ENCODE data around the gene CNPY1.

CNPY1 gene

DNA sequence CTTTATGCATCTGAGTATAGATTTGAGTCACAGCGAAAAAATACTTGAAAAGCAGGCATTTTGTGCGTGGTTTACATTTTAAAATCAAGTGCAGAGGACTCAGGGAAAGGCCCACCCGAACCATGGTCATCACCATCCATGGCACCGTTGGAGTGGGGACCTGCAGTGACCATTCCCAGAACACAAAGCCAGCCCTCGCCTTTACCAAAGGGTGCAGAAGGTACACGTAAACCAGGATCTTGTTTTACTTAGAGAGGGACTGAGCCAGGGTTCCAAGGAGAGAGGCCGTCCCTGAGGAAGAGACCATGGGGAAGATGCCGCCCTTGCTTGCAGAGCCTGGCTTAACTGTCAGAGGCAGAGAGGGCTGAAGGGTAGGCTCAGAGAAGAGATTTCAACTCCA, 12.0 kb upstream of the CNPY1 start:
- no peak for DNase-seq

GRCh38 chr7:155557778-155558177, 11.4 kb upstream of the CNPY1 start:
- DNase-seq: no peak

DNA sequence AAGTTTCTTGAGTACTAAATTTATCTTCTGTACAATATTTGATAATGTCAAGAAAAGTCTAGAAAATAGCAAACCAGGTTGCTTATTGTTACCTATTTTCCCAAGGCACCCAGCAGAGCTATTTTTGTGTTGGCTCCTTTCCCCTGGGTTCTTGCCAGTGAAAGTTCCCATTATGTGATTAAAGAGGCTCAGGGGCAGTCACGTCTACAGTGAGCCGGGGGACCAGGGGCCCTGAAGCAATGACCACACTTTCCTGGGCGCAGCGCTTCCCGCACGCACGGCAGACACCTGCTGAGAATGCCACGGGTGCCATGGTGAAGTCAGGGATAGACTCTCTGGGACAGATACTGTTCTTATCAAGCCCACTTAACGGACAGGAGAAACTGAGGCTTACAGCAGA, 10.4 kb upstream of the CNPY1 start:
- no peak for DNase-seq

- DNase-seq: no peak
Observed at GRCh38 chr7:155555116-155555695, 8.8 kb upstream of the CNPY1 start.

DNA sequence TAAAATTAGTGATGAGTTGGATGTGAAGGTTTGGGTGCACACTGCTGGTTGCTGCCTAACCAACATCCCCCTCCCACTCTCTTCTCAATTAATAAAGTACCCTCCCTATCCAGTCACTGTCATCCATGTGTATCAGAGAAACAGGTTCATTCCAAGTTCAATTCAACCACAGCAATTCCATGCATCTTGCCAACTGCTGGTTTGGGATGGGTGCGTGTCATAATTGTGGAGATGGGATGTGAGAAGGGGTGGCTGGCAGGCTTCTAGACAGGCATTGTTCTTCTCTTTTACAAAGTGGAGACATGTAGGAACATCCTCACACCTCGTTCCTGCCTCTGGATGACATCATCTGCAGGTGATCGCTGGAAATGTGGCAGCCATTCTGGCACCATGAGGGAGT, 7.5 kb upstream of the CNPY1 start:
- DNase-seq: no peak

DNA sequence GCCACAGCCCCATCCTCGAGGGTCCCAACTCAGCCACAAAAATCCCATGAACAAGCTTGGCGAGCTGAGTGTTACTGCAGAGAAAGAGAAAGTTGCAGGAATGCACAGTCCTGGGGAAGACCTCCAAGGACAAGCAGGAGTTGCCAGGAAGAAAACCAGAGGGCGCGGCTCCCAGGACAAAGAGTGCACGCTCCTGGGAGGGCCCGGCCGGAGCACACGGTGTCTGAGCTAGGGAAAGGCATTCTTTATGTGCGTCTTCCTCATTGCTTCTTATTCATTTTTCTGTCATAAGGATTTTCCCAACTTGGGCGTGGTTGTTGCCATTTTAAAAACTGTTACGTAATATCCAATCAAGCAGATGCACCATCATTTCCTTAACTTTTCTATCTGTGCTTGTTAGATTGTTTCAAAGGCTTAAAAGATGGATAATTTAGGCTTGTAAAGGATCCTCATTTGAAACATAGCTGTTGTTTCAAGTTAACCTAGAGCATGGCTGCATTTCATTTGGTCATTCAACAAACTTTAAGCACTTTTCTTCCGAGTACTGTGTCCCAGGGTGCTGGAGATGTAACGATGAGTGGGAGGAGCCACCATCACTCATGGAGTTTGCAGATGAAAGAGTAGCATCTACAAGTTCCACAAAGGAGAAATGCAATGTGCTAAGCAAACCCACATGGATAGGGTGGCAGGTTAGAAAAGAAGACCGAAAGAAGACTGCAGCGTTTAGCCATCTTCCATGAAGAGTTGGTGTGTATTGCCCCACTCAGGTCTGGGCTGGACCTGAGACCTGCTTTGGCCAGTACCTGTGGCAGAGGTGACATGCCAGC, 5.6 kb upstream of the CNPY1 start:
- DNase-seq: no peak

- DNase-seq: no peak
Observed at GRCh38 chr7:155550916-155551315, 4.6 kb upstream of the CNPY1 start.

DNA sequence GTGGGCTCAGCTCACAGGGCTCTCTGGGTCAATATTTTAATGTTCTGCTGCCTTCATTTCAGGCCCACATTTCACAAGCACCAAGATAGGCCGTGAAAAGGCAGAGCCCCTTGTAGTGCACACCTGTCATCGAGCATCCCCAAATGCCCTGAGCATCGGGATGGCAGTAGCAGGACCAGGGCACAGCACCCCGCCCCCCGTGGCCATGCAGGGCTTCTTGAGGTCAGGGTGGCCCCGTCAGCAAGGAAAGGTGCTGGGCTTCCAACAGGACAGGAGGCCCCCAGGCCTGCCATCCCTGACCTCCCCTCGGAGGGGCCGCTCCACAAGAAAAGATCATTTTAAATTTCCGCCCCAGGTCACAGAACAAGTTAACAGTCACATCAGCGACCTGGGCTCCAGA, 2.9 kb upstream of the CNPY1 start:
- no peak for DNase-seq

DNA sequence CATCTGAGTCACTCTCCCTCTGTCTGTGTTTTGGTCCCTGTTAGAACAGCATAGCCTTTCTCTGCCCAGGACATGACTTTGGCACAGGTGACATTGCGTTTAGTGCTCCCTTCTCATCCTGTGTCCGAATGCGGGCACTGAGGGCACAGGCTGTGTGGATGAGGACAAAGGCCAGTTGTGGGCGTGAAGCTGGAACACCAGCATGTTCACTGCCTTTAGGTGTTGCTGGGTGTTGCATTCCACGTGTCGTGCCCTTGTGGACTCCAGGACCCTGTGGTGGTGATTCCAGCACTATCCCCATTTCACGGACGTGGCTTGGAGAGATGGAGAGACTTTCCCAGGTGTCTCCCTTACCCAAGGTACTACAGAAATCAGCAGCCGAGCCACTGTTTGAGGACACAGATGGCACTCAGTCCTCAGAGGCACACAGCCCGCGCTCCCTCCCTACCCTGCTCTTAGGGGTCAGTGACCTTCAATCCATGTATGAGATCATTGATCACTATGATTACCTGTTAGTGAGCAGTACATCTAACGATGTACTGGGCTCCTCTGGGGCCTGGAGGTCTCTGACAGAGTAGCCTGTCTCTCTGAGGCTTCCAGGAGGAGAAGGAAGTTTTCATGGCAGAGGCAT, 917 bp upstream of the CNPY1 start:
- no peak for DNase-seq

DNA sequence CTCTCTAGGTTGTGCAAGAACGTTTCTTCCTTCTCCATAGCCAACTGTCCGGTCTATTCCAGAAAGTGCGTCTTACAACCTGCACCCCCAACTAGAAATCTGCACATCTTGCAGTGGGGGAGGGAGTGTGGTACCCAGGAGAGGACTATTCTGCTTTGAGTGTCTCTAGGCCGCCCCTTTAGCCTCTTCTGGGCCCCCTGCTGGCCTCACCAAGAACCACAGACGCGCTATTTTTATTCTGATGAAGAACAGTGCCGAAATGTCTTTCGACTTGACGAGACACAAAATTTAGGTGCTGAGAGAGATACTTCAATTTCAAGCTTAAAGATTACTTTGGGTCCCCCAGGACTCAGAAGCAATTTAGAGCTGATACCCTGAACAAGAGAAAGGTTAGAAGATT, 1.0 kb downstream of the CNPY1 start:
- no peak for DNase-seq

DNA sequence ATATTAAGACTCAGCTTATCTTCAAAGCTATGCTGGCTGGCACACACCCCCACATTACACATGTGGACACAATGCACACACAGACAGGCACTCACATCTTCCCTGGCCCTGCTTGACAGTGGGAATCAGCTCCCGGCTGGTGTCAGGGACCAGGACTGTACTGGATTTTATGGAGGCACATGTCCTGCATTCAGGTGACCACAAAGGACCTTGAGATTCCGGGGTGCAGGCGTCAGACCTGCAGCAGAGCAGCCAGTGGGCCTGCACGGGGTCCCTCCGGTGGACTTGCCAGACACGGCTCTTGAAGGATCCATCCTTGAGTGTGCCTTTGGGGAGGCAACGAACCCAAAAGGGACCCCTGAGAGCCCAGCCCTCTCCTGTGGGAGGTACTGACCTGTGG, 1.9 kb downstream of the CNPY1 start:
- no peak for DNase-seq

- no peak for DNase-seq
Observed at GRCh38 chr7:155543926-155544325, 2.4 kb downstream of the CNPY1 start.

DNA sequence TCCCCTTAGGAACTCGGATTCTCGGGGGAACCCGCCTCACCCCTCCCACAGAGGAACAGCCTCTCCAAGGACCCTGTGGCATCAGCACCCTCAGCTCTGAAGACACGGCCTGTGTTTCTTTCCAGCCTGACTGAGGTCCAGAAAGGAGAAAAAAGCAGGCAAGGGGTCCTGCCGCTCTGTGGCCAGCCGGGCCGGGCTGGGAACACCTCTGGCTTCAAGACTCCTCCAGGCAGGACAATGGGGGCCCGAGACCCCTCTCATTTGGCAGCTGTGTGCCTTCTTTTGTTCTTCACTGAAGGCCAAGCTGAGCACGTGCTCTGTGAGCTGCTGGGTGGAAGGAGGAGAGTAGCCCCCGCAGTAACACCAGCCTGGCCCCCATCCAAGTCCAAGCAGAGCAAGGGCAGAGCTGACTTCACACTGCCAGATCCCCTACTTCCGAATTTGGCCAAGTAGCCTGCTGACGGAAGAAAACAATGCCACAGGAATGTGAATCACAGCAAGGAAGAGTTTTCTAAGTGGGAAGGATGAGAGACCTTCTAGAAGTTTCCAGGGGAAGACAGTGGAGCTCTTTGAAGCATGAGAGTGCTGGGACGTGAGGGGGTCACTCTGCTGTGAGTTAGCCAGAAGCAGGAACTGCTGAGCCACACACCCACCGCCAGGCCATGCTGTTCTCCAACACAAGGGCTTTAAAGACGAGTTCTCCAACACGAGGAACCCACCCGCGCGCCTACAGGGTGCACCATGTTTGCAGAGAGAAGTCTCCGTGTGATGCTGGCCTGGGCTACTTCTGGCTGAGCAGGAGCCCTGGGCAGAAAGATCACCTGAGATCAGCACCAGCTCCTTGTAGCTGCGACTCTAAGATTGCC, 3.1 kb downstream of the CNPY1 start:
- no peak for DNase-seq

DNA sequence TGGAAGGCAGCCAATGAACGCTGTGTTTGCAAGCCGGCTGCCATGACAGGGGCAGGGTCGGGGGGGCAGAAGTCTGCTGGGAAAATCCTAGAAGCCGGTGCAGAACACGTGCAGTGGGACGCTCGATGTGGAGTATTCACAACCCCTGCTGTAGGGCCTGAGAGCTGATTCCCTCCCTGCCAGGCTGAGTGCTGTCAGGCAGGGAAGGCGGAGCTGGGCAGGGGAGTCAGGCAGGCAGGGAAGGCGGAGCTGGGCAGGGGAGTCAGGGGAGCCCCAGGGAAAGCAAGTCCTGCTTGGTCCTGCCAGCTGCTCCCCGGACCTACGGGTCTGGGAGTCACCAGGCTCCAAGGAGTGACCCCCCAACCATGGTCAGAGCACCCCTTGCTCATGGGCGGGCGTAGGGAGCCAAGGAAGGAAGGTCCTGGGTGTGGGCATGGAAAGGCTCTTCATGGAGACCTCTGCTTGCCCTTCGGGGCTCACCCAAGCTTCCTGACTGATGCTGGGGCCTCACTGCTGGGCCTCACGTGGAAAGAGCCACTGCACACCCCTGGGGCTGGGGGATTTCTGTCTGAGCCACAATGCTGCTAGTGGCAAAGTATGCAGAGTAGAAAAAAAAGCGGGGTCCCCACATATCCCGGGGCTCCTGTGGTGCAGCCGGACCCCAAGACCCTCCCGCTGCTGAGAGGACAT, 4.2 kb downstream of the CNPY1 start:
- DNase-seq: no peak

DNA sequence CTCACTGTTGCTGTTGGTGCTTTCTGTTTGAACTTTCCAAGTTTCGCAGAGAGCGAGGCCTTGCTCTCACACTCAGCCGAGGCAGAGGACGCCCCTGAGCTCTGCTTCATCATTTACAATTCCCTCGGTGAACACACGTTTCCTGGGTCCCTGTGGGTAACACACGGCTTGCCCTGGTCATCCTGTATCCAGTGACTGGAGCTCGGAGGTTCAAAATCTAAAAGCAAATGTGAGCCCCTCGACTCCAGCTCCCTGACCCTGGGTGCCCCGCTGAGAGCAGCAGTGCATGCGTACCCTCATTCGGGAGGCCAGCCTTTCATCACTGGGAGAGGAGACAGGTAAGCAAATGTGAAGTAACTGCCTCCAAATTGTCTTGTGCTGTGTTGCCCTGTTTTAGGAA, 5.8 kb downstream of the CNPY1 start:
- no peak for DNase-seq

DNA sequence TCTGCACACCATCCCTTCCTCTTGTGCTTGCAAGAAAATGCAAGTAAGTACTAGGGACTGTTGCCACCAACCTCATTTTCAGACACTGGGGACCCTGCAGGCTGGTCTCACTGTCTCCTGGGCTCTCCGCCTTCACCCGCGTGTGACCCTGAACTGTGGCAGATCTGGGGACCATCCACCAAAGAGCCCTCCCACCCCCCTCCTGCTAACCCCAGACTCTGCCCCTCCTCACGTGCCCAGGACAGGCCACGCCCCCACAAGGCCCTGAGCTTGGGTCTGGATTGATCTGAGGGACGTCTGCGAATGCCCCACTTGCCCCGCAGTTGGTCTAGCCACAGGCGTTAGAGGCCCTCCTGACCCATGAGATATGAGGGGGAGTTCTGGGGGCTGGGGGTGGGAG, 8.1 kb downstream of the CNPY1 start:
- DNase-seq: no peak

DNA sequence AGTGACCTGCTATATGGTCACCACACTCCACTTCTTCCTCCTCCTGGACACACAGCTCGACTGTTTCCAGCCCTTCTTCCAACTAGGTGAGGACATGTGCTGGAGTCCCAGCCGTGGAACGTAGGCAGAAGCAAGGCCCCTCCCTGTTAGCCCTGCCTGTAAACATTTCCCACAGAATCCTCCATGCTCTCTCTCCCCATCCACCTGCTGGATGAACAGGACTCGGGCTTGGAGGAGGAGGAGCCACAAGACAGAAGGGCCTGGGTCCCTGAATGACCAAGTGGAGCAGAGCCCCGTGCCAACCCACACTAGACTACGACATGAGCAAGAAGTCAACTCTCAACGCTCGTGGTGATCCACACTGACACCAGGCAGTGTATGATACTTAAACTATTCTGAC, 9.9 kb downstream of the CNPY1 start:
- DNase-seq: no peak

GRCh38 chr7:155534691-155535090, 11.7 kb downstream of the CNPY1 start:
- DNase-seq: no peak

DNA sequence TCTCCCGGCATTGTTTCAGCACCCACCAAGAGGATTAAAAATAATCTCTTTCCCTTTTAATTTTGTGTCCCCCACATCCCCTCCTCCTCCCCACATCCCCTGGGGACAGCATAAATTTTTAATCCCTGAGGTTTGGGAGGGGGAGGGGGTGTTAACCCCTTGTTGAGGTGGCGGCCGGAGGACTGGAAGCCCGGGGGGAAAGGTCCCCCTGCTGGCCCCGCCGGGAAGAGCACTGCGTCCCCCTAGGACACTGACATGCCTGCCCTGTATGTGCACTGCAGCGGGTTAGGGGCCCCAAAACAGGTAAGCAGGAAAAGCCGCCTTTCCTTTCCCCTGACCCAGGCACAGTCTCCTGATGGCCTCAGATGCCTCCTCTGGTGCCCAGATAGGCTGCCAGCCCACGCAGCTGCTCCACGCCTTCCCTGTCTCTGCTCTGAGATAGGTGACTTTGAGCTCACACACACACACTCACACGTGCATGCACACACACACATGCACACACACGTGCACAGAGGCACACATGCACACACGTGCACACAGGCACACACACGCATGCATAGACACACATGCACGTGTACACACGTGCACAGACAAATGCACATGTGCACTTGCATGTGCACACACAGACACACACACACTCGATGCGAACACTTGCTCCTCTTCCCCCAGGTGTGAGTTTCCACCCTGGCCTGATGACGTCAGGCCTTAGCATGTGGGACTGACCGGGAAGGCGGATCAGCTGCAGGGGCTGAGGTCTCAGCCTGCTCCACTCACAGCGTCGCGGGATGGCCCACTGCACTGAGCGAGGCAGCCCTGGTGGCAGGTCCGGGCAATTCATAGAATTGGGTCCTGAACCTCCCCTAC, 12.3 kb downstream of the CNPY1 start:
- peak; percentile 36 for DNase-seq

GRCh38 chr7:155533120-155533826, 13.1 kb downstream of the CNPY1 start:
- no peak for DNase-seq

DNA sequence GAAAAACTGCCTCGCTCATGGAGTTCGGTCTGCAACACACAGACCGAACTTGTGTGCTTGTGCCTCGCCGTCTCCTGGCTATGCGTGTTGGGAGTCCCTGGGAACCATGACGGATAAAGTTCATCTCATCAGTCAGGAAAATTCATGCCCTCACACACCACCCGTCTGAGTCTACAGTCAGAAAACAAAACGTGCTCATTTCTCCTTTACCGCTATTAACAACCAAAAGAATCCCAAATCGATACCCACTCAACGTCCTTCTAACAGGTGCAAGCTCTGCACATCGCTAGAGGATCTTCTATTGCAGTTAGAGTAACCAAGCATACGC, 13.6 kb downstream of the CNPY1 start:
- no peak for DNase-seq

All from activated naive CD4-positive, alpha-beta T cell treated with anti-CD3 and anti-CD28 coated beads, Interleukin-2, amount 50 U/mL, for 16 hours (primary cell).